ENCODE data around the gene PRR18. TPM values are rescaled to one million over a fixed set of nuclear protein-coding genes. Genes with fewer than 3 reads are reported as not detected.

Gene PRR18
- total RNA-seq, 1 experiment from 2014 or later = not detected

- no peaks in the 10 kb centered on the region for H3K27me3 ChIP-seq (ENCODE audit: insufficient read depth, low read length)
- H2AFZ ChIP-seq (ENCODE audit: low read length) = no peak overlapping the region
- H3K56ac ChIP-seq (ENCODE audit: insufficient read length, low read depth, low read length) = no peak overlapping the region
- no peak for TF ChIP-seq CTCF (conservative IDR thresholded peaks at IDR 0.05)
- H3K27ac Mint-ChIP-seq = no peak overlapping the region
- no peak overlapping the region for H3K4me3 Mint-ChIP-seq
- no peak overlapping the region for H2BK20ac ChIP-seq (ENCODE audit: low read depth, low read length, poor library complexity, severe bottlenecking)
- no peak overlapping the region for H3K27ac ChIP-seq (ENCODE audit: insufficient read length, low read depth, low read length)
- H4K8ac ChIP-seq (replicated peaks; ENCODE audit: insufficient read length, low read depth, low read length) = no peak overlapping the region
- no peak overlapping the region for H2BK12ac ChIP-seq (ENCODE audit: insufficient read length, low read depth, low read length)
- no peak overlapping the region for H3K14ac ChIP-seq (ENCODE audit: insufficient read depth, low read length)
- H3K9me3 Mint-ChIP-seq = peaks cover 7 to 13% of the 10 kb centered on the region in 2 experiments; a peak in 4 of 5 replicates
- no peak overlapping the region for H3K4ac ChIP-seq (ENCODE audit: low read depth, low read length)
- no peaks in the 10 kb centered on the region for H3K79me1 ChIP-seq (ENCODE audit: insufficient read depth, low read depth, low read length, poor library complexity, severe bottlenecking)
- H3K23me2 ChIP-seq (ENCODE audit: insufficient read length, low read depth, low read length, poor library complexity, severe bottlenecking) = no peaks in the 10 kb centered on the region
- no peak overlapping the region for H2AK5ac ChIP-seq (ENCODE audit: insufficient read length, low read length)
- no peaks in the 10 kb centered on the region for H3K79me2 ChIP-seq (ENCODE audit: insufficient read depth, low read length)
- no peak overlapping the region for H2BK120ac ChIP-seq (ENCODE audit: low read depth, low read length, poor library complexity, severe bottlenecking)
- peaks cover 7 to 8% of the 10 kb centered on the region in 2 experiments for H3K4me1 Mint-ChIP-seq
- no peak overlapping the region for H4K5ac ChIP-seq (ENCODE audit: insufficient read length, low read depth, low read length)
- H3K9ac ChIP-seq (ENCODE audit: extremely low read depth, insufficient read length, low read length) = no peak overlapping the region
- no peak overlapping the region for H3K4me2 ChIP-seq (ENCODE audit: insufficient read depth, insufficient read length, low read length)
- H4K20me1 ChIP-seq (ENCODE audit: control insufficient read depth, insufficient read depth, insufficient read length) = no peaks in the 10 kb centered on the region
- H3K9me3 ChIP-seq (ENCODE audit: control insufficient read depth, low read depth, low read length) = no peaks in the 10 kb centered on the region
- no peak overlapping the region for H4K91ac ChIP-seq (ENCODE audit: insufficient read length, low read depth, low read length)
- no peak overlapping the region for H3K18ac ChIP-seq (ENCODE audit: insufficient read length, low read depth, low read length)
- peaks cover 0 to 2% (median 1%) of the 10 kb centered on the region in 3 experiments; a peak in 3 of 7 replicates for H3K36me3 Mint-ChIP-seq (ENCODE audit: insufficient read depth in 1 of 3, low read depth in 3 of 3)
- peaks cover 2% of the 10 kb centered on the region; the same call in 1 of the 2 replicates for H3K27me3 Mint-ChIP-seq (ENCODE audit: low read depth)
- H3K4me1 ChIP-seq (ENCODE audit: insufficient read depth, low read length) = no peaks in the 10 kb centered on the region; the same call in 1 of the 2 replicates
- H3K23ac ChIP-seq (ENCODE audit: insufficient read length, low read depth, low read length) = no peak overlapping the region
- no peak overlapping the region for H2BK15ac ChIP-seq (ENCODE audit: low read depth, low read length)
- H3T11ph ChIP-seq (ENCODE audit: low read length) = no peak overlapping the region
- H2BK5ac ChIP-seq (ENCODE audit: insufficient read length, low read length) = no peak overlapping the region
- DNase-seq = no peak
- no CpG with 5 or more reads among the region's 4 CpGs for WGBS (ENCODE audit: extremely low coverage, insufficient read length, low lambda C conversion rate)
Measured at GRCh38 chr6:166354143-166354542, 46.0 kb upstream of the PRR18 start.
